Sciatic nerve (tissue), 2 donors: ENCODE data around the gene USP7. TPM values are rescaled to one million over a fixed set of nuclear protein-coding genes. Genes with fewer than 3 reads are reported as not detected.

Experiments
- ATAC-seq: fragments of 200-7000 bp; cut with Tn5 transposase; one replicate; pipeline ENCODE4 v1.9.1; 2020; ENCODE audit warnings: mild to moderate bottlenecking, moderate library complexity
- DNase-seq: peaks from one replicate; pipeline ENCODE4 v3.0.0-alpha.2; 2020; ENCODE audit warnings: low spot score
- intact Hi-C: fragments of 100-400 bp; cut with DNase I; formaldehyde crosslinking; loops from one replicate; pipeline ENCODE4 v1.14.2; 2022
- total RNA-seq: library from RNA; stranded (reverse); fragmentation: NEBNext Ultra II Directional; extraction: Animal tissue kit (Norgen Biotek cat#: 25700); gene quantifications from one replicate; pipeline ENCODE4 v1.2.1, GENCODE V29; 2021
- donor health status: DM: no; HTN: no; CAD: no.
- donor health status: DM: no; HTN: no; CAD: no.

USP7 gene
- total RNA-seq, 1 donor from 2014 or later = 113 TPM

DNA sequence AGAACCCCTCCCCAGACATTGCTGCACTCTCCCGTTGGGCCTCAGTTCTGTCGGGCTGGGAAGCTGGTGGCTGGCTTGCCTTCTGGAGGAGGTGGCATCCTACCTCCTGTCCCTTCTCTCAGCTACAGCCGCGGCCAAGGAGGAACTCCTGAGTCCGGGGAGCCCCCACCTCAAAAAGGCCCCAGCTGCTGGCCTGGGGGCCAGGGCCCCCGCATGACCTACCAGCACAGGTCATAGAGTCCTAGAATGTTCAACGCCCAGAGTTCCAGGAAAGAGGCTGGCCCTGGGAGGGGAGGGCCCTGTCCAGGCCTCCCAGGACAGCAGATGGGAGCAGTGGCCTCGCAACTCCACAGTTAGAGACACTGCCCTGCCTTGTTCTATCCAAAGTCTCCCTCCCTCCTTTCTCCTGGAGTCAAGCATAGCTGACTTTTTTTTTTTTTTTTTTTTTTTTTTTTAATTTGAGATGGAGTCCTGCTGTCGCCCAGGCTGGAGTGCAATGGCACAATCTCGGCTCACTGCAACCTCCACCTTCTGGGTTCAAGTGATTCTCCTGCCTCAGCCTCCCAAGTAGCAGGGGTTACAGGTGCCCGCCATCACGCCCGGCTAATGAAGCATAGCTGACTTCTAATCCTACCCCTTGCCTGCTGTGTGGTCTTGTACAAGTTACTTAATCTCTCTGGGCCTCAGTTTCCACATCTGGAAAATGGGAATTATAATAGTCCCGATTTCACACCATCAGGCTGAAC lies 102.0 kb downstream of the USP7 start:
- intact Hi-C loops = loop anchor here (10.0 kb wide), 1 partner anchor 1763 kb away; no protein-coding TSS in a partner anchor
- DNase-seq (no peak), ATAC-seq (peak; percentile 71)

- no peak for DNase-seq
- peak; percentile 81 for ATAC-seq
- intact Hi-C loops = loop anchor here (10.0 kb wide), 1 partner anchor 1765 kb away; no protein-coding TSS in a partner anchor
These were observed 103.5 kb downstream of the USP7 start for GRCh38 chr16:8859913-8860881.

DNA sequence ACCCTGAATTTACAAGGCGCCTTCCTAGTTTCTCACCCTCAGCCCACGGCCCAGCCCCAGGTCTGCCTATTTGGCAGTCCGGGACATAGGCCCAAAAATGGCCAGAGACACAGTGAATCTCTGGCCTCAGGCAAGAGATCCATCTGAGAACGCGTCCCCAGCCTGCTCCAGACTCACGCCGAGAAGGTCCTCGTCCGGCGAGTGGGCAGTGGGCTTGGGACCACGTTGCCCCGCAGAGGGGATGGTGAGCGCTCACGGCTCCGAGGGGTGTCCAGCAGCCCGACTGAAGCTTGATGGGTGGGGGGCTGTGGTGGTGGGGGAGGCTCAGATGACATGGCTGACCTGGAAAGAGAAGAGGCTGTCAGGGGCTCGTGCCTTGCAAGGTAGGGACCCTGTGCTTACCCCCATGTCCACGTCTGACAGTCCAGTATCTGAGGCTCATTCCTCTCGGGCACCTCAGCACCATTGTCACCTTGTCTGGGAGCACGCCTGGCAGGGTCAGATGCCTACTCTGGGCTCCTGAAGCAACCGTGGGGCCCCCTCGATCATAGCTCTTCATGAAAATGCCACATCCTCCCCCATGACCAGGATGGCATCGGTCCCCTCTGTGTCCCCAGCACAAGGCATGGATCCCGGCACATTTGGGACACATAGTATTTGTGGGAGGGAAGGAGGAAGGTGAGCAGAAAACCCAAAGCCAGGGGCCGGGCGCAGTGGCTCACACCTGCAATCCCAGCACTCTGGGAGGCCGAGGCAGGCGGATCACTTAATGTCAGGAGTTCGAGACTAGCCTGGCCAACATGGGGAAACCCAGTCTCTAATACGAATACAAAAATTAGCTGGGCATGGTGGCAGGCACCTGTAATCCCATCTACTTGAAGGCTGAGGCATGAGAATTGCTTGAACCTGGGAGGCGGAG lies 104.5 kb downstream of the USP7 start:
- DNase-seq (peak; percentile 57), ATAC-seq (no peak)
- intact Hi-C loops = no loop called here

DNA sequence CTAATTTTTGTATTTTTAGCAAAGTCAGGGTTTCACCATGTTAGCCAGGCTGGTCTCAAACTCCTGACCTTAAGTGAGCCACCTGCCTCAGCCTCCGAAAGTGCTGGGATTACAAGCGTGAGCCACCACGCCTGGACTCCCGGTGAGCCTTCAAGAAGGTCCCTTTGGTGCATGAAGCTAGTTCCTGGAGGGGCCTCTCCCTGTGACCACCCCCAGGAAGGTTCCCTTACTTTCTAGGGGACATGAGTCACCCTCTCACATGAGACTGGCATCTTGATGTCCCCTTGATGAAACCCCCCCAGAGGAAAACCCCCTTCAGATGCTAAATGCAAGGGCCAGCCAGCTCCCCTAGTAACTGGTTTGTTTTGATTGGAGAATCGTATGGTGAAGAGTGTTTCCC lies 107.7 kb downstream of the USP7 start:
- ATAC-seq (no peak), DNase-seq (no peak)
- intact Hi-C loops = no loop called here

- no peak for ATAC-seq
- DNase-seq = peak; percentile 49
- intact Hi-C loops = no loop called here
These were observed 108.5 kb downstream of the USP7 start for GRCh38 chr16:8855051-8855786.

GRCh38 chr16:8854298-8854948 lies 109.3 kb downstream of the USP7 start:
- intact Hi-C loops = no loop called here
- ATAC-seq (no peak), DNase-seq (peak; percentile 53)

- intact Hi-C loops = no loop called here
- ATAC-seq = no peak
- DNase-seq = peak; percentile 50
These were observed 110.1 kb downstream of the USP7 start for GRCh38 chr16:8853611-8854010.

DNA sequence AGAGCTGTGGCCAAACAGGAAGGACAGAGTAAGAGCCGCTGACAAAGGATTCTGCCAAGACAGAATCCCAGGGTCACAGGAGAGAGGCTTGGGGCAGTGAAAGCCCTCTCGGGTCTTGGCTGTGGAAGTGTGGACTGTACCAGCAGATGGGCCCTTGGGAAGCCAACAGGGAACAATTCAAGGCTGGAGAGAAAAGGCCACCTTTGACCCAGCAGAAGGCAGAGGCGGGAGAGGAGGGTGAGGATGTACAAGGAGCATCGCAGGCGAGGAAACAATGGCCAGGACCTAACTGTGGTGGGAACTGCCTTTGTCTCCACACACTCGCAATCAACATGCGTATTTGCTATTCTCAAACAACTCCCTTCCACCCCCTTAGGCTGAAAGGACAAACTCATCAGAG lies 110.6 kb downstream of the USP7 start:
- intact Hi-C loops = no loop called here
- ATAC-seq = no peak
- DNase-seq = peak; percentile 38

DNA sequence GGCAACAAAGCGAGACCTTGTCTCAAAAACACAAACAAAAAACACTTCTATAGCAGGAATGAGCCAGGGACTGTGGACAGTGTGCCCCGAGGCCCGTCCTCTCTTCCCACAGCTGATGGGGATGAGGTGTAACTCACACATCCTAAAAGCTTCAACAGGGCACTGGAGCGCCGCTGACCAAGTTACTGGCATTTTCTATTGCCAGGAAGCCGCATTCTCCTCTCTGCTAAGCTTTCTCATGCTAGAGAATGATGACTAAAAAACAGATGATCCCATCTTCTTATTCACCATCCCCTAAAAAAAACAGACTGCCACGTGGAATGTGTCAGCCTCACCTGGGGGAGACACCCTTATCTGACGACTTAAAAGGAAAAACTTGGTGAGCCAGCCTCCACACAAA lies 111.2 kb downstream of the USP7 start:
- intact Hi-C loops = no loop called here
- ATAC-seq = no peak

GRCh38 chr16:8851761-8852403 lies 111.8 kb downstream of the USP7 start:
- intact Hi-C loops = no loop called here
- no peak for ATAC-seq

More for the DNA sequence above, 111.2 kb downstream of the USP7 start:
- DNase-seq = no peak

DNA sequence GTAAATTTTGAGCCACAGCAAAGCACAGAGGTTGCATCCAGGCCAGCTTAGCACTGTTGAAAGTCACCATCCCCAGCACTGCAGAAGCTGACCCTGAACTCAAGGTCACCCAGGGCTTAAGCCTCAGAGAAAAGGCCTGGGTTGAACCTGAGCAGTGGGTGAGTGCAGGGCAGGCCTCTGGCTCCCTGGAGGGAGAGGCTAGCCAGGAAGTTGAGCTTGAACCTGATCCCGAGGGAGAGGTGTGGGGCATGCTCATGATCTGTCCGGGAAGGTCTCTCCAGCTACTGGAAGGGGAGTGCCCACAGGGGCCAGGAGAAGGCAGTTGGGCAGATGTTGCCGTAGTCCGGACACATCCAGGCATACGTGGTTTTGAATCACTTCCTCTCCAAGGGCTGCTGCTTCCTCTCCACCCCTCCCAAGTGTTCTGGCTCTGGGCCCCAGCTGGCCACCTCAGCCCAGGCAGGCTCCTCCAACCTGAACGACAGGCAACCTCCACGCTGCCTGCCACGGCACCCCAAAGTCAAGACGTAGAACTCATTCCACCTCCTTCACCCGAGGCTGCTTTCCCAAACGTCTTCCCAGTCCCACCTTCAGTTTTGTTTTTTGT lies 113.3 kb downstream of the USP7 start:
- peak; percentile 74 for ATAC-seq
- DNase-seq = peak; percentile 72
- intact Hi-C loops = no loop called here

More at GRCh38 chr16:8851761-8852403, 111.8 kb downstream of the USP7 start:
- no peak for DNase-seq

DNA sequence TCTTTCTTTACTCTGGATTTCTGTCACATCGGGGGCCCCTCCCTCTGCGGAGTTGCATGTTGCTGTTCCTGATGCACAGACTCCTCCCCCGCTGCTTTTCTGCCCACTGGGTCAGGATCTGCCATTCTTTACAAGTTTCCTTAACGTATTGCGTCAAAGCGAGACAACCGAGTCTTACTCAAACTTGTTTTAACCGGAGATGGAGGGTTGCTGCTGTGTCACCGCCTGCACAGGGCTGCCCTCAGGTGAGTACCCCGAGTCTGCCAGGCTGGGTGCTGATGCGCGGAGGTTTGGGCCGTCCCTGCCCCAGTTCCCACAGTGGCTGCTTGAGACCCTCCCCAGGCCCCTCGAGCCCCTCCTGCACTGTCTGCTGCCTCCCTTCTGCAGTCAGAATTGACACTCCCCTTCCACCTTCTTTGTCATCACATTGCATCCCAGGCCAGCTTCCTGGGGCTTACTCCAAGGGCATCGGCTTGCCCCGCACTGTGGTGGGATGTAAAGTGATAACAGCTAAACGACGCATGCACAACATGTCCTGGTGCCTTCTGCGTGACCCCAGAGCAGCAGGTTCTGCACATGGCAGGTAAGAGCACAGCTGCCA lies 114.2 kb downstream of the USP7 start:
- peak; percentile 59 for DNase-seq
- intact Hi-C loops = no loop called here
- no peak for ATAC-seq

DNA sequence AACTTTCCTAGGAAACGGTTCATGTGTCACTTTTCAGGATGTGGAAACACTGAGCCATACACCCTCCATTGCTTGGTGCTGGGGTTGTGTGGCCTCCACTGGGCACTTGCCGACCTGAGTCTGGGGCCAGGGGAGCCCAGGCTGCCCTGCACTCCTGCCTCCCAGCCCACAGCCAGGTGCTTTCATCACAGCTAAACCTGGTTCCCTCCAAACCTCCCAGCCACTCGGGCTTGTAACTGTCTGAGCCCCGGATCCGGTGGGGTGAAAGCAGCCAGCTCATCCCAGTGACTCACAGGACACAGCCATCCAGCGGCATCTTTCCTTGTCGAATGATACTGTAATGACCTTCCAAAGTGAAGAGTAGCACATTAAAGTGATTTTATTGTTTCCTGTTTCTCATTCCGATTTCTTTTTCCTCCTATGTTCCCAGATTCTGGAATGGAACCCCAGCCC lies 114.7 kb downstream of the USP7 start:
- ATAC-seq (peak; percentile 6), DNase-seq (peak; percentile 54)
- intact Hi-C loops = no loop called here

- DNase-seq = peak; percentile 56
- intact Hi-C loops = no loop called here
- ATAC-seq = no peak
These were observed 115.3 kb downstream of the USP7 start for GRCh38 chr16:8848231-8848938.

GRCh38 chr16:8847623-8848022 lies 116.1 kb downstream of the USP7 start:
- ATAC-seq (no peak), DNase-seq (peak; percentile 61)
- intact Hi-C loops = no loop called here

GRCh38 chr16:8847145-8847544 lies 116.6 kb downstream of the USP7 start:
- ATAC-seq = peak; percentile 7
- intact Hi-C loops = no loop called here
- DNase-seq = no peak
